HG03280 (cell line): ENCODE measurements around the gene CD58.
"Not testable (repeated sequence)": the region's sequence is repeated elsewhere in the genome, so short reads cannot be mapped to it uniquely, and the experiment has no call there.

Experiments
- ATAC-seq: cut with Tn5 transposase; IDR thresholded peaks from one replicate; pipeline ENCODE4 v1.9.1; 2021; ENCODE audit warnings: mild to moderate bottlenecking, moderate library complexity; ENCODE audit not compliant: unreplicated experiment

Gene CD58

GRCh38 chr1:116572099-116572498 lies 1.3 kb upstream of the CD58 start:
- ATAC-seq: no peak

DNA sequence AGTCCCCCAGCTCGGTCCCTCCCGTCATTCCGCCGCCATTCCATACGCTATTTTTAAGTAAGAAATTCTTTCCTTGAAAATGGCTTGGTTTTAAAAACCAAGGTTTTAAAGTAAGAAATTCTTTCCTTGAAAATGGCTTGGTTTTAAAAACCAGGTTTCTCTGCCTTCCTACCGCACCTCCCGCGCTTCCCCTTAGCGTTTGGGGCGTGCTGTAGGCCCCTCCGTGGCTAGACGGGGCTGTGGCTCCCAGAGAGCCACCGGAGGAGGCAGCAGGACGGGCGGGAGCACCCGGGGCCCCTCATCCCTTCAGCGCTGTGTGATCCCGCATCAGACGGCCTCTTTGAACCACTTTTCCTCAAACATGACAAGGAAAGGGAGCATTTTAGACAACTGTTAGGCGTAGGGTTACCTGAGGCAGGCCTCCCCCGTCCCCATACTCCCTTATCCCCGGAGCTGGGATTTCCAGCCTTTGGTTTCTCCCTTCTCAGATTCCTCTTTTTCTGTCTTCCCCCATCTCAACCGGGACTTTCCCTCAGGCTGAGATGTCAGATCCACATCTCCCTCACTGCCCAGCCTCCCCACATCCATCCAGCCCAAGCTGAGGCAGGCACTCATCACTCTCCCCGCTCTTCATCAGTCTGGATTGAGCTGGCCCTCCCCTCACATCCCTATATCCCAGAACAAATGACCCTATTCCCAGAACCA lies 541 bp upstream of the CD58 start:
- no peak for ATAC-seq

- ATAC-seq: no peak
Measured at GRCh38 chr1:116569776-116570357, 959 bp downstream of the CD58 start.

GRCh38 chr1:116569381-116569670 lies 1.5 kb downstream of the CD58 start:
- ATAC-seq: no peak

DNA sequence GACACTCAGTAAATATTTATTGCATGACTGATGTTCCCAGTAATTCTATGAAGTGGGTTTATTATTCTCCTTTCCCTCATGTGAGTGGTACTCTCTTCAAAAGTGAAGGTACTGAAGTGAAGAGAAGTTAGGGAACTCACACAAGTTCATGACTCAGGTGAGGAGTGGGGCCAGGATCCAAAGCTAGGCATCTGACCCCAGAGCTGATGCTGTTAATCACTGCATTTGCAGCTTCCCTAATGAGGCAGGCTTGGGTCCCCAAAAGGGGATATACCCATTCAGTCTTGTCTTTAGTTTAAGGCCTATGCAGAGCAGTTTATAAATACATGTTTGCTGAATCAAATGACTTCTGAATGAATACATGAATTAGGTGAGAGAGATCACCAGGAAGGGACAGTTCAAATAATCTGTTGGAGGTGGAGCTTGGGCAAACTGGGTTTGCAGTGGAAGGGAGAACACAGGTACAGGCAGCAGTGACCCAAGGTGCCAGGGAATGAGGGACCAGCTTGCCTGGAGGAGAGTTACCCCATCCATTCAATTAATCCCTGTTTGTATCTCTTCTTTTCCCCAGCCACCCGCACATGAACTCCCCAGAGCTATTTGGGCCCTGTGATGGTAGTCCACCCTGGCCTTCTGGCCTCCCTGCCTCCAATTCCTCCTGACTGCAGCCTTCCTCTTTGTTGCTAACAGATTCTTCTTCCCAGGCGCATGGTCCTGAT lies 2.0 kb downstream of the CD58 start:
- no peak for ATAC-seq

- ATAC-seq: no peak
Measured at GRCh38 chr1:116567790-116568661, 2.8 kb downstream of the CD58 start.

DNA sequence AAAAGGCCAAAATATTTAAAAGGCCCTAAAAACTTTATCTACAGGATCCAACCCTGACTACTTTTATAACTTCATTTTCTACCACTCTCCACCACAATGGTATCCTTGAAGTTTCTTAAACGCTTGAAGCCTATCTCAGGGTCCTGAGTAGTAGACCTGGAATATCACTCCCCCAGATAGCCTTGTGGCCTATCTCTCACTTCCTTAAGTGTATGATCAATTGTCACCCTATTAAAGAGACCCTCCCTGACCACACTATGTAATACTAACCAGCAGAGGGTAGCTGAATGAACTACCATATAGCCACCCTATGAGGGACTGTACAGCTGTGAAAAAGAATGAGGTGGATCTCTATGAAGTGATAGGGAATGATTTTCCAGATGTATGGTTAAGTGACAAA lies 5.6 kb downstream of the CD58 start:
- no peak for ATAC-seq

GRCh38 chr1:116564426-116564825 lies 6.4 kb downstream of the CD58 start:
- no peak for ATAC-seq

DNA sequence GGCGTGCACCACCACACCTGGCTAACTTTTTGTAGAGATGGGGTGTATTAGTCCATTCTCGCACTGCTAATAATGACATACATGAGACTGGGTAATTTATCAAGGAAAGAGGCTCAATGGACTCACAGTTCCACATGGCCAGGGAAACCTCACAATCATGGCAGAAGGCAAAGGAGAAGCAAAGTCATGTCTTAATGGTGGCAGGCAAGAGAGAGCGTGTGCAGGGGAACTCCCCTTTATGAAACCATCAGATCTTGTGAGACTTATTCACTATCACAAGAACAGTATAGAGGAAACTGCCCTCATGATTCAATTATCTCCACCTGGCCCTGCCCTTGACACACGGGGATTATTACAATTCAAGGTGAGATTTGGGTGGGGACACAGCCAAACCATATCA lies 8.4 kb downstream of the CD58 start:
- ATAC-seq: not testable (repeated sequence)

- ATAC-seq: no peak
Measured at GRCh38 chr1:116561563-116561962, 9.3 kb downstream of the CD58 start.

- no peak for ATAC-seq
Measured at GRCh38 chr1:116560704-116561490, 9.9 kb downstream of the CD58 start.

DNA sequence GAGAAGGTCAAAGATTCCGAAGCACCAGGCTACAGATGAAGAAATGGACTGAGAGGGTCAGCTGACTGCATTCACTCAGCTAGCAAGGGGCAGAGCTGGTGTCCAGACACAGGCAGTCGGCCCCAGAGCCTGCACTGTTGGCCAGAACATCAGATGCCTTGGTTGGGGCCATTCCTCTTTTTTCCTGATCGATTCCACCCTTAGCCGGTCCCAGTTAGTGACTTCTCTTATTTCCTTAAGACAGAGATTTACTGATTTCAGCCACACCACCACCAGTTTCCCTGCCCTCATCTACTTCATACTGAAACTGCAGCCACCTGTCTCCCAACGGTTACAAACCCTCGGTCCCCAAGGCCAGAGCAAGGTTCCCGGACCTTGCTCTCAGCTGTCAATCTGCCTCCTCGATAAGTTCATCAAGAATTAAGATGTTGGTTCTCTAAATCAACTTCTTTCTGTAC lies 11.5 kb downstream of the CD58 start:
- ATAC-seq: peak; percentile 45

DNA sequence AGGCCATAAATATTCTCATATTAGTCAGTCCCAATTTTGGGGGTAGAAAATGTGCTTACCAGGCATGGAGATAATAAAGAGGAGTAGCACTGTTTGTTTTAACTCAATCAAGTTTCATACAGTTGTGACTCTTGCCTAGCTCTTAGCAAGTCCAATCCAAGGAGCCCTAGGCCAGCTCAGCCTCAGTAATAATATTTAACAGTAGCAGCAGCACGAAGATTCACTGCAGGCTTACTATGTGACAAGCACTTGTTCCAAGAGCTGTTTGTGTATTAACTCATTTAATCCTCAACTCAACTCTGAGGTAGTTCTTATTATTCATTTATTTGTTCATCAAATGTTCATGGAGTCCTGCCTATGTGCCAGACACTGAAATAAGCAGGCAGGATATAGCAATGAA lies 12.3 kb downstream of the CD58 start:
- ATAC-seq: no peak

DNA sequence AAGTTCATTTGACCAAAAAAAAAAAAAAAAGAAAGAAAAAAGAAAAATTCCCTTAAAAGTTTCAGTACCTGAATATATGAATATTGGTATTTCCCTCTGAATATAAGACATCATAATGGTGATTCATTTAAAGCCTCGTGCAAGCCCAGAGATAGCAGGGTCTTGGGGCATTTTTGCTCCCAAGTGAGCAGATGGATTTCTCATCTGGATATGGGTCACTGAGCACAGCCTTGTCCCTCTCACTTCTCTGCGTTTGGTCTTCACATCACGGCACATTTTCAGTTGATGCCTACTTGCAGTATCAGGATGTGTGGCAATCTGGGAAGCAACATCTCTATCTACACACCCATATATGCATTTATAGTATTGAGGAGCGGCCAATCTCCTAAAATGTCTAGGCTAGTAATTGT lies 12.7 kb downstream of the CD58 start:
- no peak for ATAC-seq

DNA sequence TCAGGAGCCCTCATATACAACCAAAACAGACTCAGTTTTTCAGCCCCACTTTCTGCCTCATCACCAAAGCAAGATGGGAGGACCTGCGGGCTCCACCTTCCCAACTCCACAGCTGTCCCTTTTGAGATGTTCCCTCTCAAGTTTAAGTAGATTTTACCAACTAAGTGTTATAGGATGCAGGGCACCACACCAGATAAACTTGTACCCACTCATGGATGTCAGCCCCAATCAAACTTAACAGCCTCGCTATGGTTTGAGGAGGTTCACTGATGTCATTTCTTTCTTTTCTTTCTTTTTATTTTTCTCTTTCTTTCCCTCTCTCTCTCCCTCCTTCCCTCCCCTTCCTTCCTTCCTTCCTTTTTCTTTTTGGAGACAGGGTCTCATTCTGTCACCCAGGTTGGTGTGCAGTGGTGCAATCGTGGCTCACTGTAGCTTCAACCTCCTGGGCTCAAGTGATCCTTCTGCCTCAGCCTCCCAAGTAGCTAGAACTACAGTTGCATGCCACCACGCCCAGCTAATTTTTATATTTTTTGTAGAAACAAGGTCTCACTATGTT lies 13.4 kb downstream of the CD58 start:
- ATAC-seq: no peak

DNA sequence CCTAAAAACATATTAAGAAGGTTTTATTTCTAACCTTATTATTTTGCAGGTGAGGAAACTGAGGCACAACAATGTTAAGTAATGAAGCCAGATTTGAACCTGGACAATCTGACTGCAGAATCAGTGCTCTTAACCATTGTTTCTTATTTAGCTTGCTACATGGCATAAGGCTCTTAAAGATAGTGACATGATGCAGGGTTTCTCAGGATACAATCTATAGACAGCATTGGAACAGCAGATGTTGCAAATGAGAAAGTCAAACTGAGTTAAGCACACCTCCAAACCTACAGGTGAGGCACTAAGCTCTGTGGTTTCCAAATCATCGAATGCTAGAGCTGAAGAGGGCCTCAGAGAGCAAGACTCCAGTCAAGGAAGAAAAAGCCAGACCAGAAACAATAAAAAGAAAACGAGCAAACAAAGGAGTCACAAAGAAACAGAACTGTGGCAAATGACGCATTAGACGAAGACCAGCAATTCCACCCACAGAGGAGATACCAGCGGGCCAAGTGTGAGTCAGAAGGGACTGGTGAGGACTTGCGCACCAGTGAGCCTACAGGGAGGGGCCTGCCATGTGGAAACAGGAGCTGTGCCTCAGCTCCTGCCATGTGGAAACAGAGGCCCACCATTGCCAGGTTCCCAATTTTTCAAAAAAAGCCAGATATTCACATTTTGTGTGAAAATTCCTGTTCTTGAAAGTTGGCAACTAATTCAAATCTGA lies 14.4 kb downstream of the CD58 start:
- peak; percentile 55 for ATAC-seq

- ATAC-seq: no peak
Measured at GRCh38 chr1:116554924-116555323, 15.9 kb downstream of the CD58 start.

DNA sequence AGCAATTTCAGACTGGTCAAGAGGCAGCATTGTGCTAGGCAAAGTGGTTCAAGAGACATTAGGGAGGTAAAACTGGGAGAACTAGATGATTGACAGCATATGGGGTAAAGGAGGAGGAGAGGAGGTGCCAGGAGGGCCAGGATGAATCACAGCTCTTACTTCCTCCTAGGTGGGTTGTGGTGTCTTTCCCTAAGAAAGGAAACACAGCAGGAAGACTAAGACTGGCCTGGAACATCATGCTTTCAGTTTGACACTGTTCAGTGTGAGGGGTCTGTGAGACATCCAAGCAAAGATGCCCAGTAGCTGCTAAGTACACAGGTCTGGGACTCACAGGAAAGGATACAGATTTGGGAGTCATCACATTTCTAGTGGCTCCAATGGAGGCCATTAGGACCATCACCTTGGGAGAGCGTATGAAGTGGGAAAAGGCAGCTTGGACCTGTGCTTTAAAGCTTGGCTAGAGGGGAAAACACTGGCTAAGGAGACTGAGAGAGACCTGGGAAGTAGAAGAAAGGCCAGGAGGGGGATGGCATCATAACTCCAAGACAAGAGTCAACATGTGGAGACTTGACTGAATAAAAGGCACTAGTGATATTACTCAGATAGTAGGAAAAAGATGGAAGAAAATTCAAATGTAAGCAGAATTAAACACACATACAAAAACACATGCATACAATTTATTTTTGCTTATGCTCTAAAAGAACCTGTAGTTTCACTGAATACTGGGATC lies 17.3 kb downstream of the CD58 start:
- ATAC-seq: no peak

DNA sequence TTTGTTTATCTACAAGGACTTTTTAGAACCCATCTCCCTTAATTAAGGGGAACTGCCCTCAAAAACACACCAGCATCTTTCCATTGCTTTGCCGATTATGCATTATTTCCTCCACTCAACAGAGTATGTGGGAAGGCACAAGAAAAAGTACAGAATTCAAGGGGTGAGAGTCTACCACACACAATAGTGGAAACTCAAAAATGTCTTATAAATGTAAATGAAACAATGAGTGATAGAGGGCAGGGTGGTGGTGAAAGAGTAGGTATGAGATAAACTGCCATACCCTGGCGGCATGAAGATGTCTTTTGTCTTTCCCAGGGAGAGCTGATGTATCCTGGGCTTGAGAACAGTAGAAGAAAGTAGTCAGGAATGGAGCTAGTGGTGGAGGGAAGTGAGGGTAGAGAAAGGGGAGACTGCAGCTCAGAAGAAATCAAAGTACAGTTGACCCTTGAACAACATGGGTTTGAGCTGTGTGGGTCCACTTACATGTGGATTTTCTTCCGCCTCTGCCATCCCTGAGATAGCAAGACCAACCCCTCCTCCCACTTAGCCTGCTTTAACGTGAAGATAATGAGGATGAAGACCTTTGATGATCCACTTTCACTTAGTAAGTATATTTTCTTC lies 24.4 kb downstream of the CD58 start:
- no peak for ATAC-seq
